ENCODE results near the gene MCFD2. TPM values are rescaled to one million over a fixed set of nuclear protein-coding genes. Genes with fewer than 3 reads are reported as not detected.

The MCFD2 gene
- total RNA-seq, 1 donor from 2014 or later, result 82.3 TPM

GRCh38 chr2:46887028-46887885 lies 28.3 kb downstream of the MCFD2 start:
- ATAC-seq (no peak), DNase-seq (no peak)
- H3K4me3 ChIP-seq, result no peak overlapping the region
- no peaks in the 10 kb centered on the region for H3K27me3 ChIP-seq (ENCODE audit: low read depth)
- H3K36me3 ChIP-seq, result no peaks in the 10 kb centered on the region
- no peak overlapping the region for H3K27ac ChIP-seq
- H3K9me3 ChIP-seq, result no peaks in the 10 kb centered on the region
- intact Hi-C loops (cut with DNase I), result no loop called here
- H3K4me1 ChIP-seq, result peaks cover 4% of the 10 kb centered on the region
- TF ChIP-seq CTCF (IDR thresholded peaks at IDR 0.05), result no peak

DNA sequence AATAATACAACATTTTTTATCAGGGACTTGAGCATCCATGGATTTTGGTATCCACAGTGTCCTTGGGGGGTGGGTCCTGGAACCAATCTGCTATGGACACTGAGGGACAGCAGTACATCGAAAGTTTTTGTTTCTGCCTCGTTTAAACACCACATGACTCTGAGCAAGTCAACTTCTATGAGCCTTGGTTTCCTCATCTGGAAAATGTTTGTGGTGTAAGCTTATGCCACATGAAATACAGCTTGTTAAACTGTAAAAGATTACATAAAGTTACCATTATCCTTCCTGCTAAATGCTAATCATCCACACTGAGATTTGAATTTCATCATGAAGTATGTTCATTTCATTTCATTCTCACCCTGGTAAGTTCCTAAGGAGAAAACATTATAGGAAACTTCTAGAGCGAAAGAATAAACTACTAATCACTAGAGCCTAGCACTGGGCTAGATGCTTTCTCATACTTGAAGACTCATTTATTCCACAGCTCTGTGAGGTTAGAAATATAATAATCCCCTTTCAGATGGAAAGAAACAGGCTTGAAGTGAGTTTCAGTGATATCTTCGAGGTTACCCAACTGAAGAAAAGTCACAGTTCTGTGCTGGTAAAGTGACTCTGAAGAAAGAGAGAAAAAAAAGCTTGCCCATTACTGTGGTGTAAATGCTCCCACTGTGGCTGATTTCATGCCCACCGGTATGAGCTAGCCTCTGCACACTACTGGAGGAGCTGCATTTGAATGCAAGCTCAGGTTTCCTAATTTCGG lies 29.2 kb downstream of the MCFD2 start:
- no peak for TF ChIP-seq CTCF (IDR thresholded peaks at IDR 0.05)
- no peak for DNase-seq
- no peak for ATAC-seq
- no peaks in the 10 kb centered on the region for H3K27me3 ChIP-seq (ENCODE audit: low read depth)
- intact Hi-C loops (cut with DNase I), result no loop called here
- H3K27ac ChIP-seq, result no peak overlapping the region
- H3K9me3 ChIP-seq, result no peaks in the 10 kb centered on the region
- peaks cover 4% of the 10 kb centered on the region for H3K4me1 ChIP-seq
- no peak overlapping the region for H3K4me3 ChIP-seq
- no peaks in the 10 kb centered on the region for H3K36me3 ChIP-seq

DNA sequence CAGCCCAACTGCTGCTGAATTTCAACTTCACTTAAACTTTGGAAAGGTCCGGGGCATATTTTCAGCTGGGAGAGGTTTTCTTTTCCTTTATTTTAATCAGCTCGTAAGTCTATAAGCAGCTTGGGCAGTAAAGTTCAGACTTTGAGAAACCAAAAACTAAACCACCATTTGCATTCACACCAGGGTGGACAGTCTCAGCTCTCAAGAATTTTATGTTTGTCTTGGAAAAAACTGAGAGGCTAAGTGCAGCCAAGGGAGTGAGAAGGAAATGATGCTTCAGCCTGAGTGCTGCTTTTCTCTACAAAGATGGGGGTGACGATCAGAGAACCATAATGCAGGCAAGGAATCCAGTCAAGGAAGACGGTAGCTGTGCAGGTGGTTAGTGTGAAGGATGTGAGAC lies 30.2 kb downstream of the MCFD2 start:
- intact Hi-C loops (cut with DNase I), result no loop called here
- Histone ChIP-seq H3K4me3 (no peak overlapping the region), H3K36me3 (no peaks in the 10 kb centered on the region), H3K4me1 (peaks cover 4% of the 10 kb centered on the region), H3K27me3 (ENCODE audit: low read depth) (no peaks in the 10 kb centered on the region), H3K9me3 (no peaks in the 10 kb centered on the region), H3K27ac (no peak overlapping the region)
- no peak for DNase-seq
- no peak for ATAC-seq
- no peak for TF ChIP-seq CTCF (IDR thresholded peaks at IDR 0.05)

DNA sequence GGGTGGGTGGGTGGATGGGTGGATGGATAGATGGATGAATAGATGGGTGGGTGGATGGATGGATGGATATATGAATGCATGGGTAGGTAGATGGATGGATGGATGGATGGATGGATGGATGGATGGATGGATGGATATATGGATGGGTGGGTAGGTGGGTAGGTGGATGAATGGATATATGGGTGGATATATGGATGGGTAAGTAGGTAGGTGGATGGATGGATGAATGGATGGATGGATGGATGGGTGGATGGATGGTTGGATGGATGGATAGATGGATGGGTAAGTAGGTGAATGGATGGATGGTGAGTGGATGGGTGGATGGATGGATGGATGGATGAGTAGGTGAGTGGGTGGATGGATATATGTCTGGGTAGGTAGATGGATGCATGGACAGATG lies 36.1 kb downstream of the MCFD2 start:
- H3K9me3 ChIP-seq, result no peaks in the 10 kb centered on the region
- H3K4me3 ChIP-seq, result no peak overlapping the region
- TF ChIP-seq CTCF (IDR thresholded peaks at IDR 0.05), result no peak
- peaks cover 20% of the 10 kb centered on the region for H3K4me1 ChIP-seq
- ATAC-seq, result no peak
- intact Hi-C loops (cut with DNase I), result no loop called here
- H3K36me3 ChIP-seq, result no peaks in the 10 kb centered on the region
- no peaks in the 10 kb centered on the region for H3K27me3 ChIP-seq (ENCODE audit: low read depth)
- DNase-seq, result no peak
- H3K27ac ChIP-seq, result no peak overlapping the region

DNA sequence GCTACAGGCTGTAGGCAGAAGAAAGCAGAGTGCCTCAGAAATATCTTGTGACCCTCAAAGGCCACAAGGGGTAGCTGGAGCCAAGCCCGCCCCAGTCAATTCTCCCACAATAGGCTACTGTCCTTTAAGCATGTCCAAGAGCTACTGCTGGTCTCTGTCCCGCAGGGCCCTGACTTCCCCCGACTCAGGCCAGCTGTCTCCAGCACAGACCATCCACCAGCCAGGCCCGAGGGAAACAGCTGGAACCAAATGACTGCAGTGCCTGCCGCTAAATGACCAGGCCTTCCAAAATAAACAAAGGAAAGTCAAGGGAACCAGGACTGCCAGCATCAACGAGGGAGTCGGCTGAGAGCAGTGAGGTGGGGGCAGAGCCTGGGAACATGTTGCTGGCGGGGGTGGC lies 36.7 kb downstream of the MCFD2 start:
- no peaks in the 10 kb centered on the region for H3K27me3 ChIP-seq (ENCODE audit: low read depth)
- H3K4me3 ChIP-seq, result no peak overlapping the region
- DNase-seq (no peak), ATAC-seq (peak; percentile 52 to 65)
- H3K36me3 ChIP-seq, result no peaks in the 10 kb centered on the region
- intact Hi-C loops (cut with DNase I), result no loop called here
- H3K4me1 ChIP-seq, result peaks cover 26% of the 10 kb centered on the region
- no peak for TF ChIP-seq CTCF (IDR thresholded peaks at IDR 0.05)
- no peak overlapping the region for H3K27ac ChIP-seq
- H3K9me3 ChIP-seq, result no peaks in the 10 kb centered on the region

All from lower lobe of right lung (tissue), 2 donors.